GM12872 (cell line): ENCODE measurements around the gene SLC25A20.

Source experiments
- TF ChIP-seq, protein P1 (sequence below): IDR thresholded peaks from 3 replicates; pipeline ENCODE4 v1.5.1; 2011; ENCODE audit warnings: low read depth, mild to moderate bottlenecking, low read length, moderate library complexity; ENCODE audit not compliant: insufficient read depth

SLC25A20 gene

GRCh38 chr3:48835650-48836366 is 62.9 kb downstream of the SLC25A20 start:
- TF ChIP-seq, protein P1, sequence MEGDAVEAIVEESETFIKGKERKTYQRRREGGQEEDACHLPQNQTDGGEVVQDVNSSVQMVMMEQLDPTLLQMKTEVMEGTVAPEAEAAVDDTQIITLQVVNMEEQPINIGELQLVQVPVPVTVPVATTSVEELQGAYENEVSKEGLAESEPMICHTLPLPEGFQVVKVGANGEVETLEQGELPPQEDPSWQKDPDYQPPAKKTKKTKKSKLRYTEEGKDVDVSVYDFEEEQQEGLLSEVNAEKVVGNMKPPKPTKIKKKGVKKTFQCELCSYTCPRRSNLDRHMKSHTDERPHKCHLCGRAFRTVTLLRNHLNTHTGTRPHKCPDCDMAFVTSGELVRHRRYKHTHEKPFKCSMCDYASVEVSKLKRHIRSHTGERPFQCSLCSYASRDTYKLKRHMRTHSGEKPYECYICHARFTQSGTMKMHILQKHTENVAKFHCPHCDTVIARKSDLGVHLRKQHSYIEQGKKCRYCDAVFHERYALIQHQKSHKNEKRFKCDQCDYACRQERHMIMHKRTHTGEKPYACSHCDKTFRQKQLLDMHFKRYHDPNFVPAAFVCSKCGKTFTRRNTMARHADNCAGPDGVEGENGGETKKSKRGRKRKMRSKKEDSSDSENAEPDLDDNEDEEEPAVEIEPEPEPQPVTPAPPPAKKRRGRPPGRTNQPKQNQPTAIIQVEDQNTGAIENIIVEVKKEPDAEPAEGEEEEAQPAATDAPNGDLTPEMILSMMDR: no peak

GRCh38 chr3:48832684-48833083 is 66.0 kb downstream of the SLC25A20 start:
- TF ChIP-seq, protein P1: no peak

DNA sequence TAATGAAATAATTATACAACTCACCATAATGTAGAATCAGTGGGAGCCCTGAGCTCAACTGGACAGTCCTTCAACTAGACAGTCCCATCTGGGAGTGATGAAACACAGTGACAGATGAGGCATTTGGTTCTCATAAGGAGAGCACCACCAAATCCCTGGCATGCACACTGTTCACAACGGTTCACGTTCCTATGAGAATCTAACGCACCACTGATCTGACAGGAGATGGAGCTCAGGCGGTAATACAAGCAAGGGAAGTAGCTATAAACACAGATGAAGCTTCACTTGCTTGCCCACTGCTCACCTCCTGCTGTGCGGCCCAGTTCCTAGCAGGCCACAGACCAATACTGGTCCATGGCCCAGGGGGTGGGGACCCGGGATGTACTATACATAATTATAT is 68.0 kb downstream of the SLC25A20 start:
- TF ChIP-seq, protein P1: no peak

DNA sequence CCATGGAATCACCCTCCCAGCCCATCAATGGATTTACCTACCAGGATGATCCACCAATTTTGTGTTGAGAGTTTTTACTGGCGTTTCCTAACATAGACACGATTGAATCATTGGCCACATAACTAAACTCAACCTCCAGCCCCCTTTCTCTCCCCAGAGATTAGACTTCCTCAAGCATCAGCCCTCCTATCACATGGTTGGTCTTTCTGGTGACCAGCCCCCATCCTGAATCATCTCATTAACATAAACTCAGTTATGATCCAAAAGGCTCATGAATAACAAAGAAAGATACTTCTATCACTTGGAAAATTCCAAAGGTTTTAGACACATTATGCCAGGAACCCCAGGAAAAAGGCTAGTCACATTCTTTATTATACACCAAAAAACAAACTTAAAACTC is 72.2 kb downstream of the SLC25A20 start:
- TF ChIP-seq, protein P1: no peak

DNA sequence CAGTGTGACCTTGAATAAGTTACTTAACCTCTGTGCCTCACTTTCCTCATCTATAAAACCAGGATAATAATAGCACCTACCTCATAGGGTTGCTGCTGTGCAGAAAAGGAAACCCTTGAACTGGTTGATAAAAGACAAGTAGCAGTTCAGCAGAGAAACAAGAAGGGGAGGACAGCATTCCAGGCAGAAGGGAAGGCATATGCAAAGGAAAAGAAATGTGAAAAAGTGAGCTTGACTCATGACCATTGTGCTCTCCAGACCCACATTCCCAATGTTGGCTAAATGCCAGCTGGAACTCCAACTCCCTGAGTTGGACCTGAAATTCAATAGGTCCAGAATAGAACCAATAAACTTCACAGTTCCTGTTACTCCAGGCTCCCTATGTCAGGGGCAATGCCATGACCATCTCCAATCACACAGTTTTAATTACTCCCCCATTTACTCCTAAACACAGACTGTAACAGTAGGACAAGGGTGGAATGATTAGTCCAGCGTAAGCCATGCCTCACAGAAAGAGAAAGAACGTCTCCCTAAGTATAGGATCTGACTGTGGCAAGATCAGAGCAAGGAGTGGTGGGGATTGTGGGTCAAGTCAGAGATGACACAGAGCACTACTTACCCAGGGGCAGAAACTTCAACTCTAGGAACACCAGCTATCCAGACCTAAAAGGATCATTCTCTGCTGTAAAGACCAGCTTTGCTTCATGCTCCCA is 77.9 kb downstream of the SLC25A20 start:
- TF ChIP-seq, protein P1: no peak

- TF ChIP-seq, protein P1: no peak
Measured at GRCh38 chr3:48819234-48820221, 79.2 kb downstream of the SLC25A20 start.

DNA sequence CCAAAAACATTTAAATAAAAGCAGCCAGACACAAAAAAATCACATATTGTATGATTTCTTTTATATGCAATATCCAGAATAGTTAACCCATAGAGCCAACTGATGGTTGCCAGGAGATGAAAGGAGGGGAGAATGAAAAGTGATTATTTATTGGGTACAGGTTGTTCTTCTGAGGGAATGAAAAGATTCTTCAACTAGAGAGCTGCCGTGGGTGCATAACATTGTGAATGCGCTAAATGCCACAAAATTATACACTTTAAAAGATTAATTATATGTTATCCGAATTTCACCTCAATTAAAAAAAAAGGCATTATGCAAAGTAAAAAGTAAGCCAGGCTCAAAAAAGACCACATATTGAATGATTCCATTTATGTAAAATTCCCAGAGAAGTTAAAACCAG is 87.2 kb downstream of the SLC25A20 start:
- TF ChIP-seq, protein P1: no peak
